ENCODE results near the gene SSH2.

The SSH2 gene

DNA sequence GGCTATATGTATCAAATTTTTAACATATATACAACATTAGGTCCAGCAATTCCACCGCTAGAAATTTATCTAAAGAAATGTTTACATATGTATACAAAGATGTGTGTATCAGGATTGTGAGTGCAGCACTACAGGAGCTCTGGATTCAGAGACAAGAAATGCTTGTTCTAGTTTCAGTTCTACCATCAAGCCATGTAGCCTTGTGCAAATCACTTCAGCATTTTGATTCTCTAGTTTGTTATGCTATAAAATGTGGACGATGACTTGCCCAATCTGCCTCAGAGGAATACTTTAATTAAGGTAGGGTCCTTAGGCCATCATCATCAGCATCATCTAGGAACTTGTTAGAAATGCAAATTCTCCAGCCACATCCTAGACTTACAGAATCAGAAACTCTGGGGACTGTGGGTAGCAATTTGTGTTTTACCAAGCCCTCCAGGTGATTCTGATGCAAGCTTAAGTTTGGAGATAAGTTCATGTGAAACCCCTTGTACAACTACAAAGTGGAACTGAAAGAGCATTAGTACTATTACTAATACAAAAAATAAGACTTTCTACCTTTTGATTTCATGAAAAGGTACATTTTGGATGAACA, 176.1 kb downstream of the SSH2 start:
- Histone ChIP-seq H4K91ac (ENCODE audit: low read depth, low read length, poor library complexity) (no peak overlapping the region), H3K4me2 (ENCODE audit: insufficient read depth, low read length, poor library complexity, severe bottlenecking) (no peak overlapping the region), H4K8ac (ENCODE audit: low read depth, low read length) (no peak overlapping the region), H3K4me3 (ENCODE audit: low read length in 2 of 2) (no peak overlapping the region), H3K18ac (ENCODE audit: low read length) (no peak overlapping the region), H3K23ac (ENCODE audit: low read depth, low read length, poor library complexity) (no peak overlapping the region), H2BK120ac (ENCODE audit: low read depth, low read length) (no peak overlapping the region), H3K36me3 (replicated peaks in 1 of 2; ENCODE audit: control insufficient read depth in 2 of 2, insufficient read depth in 2 of 2, low read length in 2 of 2) (peaks cover 0 to 2% of the 10 kb centered on the region in 2 donors), H3K9ac (ENCODE audit: low read depth, low read length, poor library complexity) (no peak overlapping the region), H2AK5ac (ENCODE audit: low read depth, low read length) (no peak overlapping the region), H2BK5ac (ENCODE audit: low read length) (no peak overlapping the region), H3K4ac (ENCODE audit: low read length) (no peak overlapping the region), H2BK12ac (ENCODE audit: low read length) (no peak overlapping the region), H3K27ac (replicated peaks; ENCODE audit: low read length) (no peak overlapping the region), H3K14ac (ENCODE audit: low read length) (no peak overlapping the region), H3K9me3 (replicated peaks in 1 of 2; ENCODE audit: control insufficient read depth in 2 of 2, insufficient read depth in 1 of 2, low read depth in 1 of 2, low read length in 2 of 2) (no peaks in the 10 kb centered on the region), H2AFZ (ENCODE audit: low read length) (no peak overlapping the region), H3K27me3 (ENCODE audit: control insufficient read depth in 3 of 3, insufficient read depth in 3 of 3, low read depth in 1 of 3, low read length in 3 of 3) (no peaks in the 10 kb centered on the region), H3K79me1 (ENCODE audit: low read depth, low read length) (no peaks in the 10 kb centered on the region), H2BK15ac (ENCODE audit: low read length) (no peak overlapping the region), H3K4me1 (ENCODE audit: control insufficient read depth in 2 of 2, insufficient read depth in 1 of 2, low read depth in 1 of 2, low read length in 2 of 2) (no peaks in the 10 kb centered on the region)
- DNase-seq (ENCODE audit: low spot score): no peak
- WGBS, 2 donors (ENCODE audit: extremely low coverage in 2 of 2, insufficient read length in 2 of 2, insufficient replicate concordance in 1 of 2): no CpG with 5 or more reads among the region's 2 CpGs

DNA sequence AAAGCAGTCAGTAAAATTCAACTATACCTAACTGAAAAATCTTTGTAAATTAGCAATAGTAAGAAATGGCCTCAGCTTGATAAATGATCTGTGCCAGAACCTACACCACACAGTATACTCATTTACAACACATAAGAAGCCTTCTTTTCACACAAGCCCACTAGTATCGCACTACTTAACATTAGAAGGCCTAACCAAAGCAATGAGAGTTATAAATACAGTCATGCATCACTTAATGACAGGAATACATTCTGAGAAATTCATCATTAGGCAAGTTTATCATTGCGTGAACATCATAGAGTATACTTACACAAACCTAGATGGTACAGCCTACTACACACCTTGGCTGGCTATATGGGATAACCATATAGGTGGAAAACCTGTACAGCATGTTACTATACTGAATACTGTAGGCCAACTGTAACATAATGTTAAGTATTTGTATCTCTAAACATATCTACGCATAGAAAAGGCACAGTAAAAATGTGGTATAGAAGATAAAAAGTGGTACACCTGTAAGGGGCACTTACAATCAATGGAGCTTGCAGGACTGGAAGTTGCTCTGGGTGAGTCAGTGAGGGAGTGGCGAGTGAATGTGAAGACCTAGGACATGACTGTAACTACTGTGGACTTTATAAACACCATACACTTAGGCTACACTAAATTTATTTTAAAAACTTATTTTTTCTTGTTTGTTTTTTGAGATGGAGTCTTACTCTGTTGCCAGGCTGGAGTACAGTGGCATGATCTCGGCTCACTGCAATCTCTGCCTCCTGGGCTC, 180.8 kb downstream of the SSH2 start:
- Histone ChIP-seq H2BK12ac (ENCODE audit: low read length) (no peak overlapping the region), H3K4ac (ENCODE audit: low read length) (no peak overlapping the region), H2BK5ac (ENCODE audit: low read length) (no peak overlapping the region), H3K14ac (ENCODE audit: low read length) (no peak overlapping the region), H2BK120ac (ENCODE audit: low read depth, low read length) (no peak overlapping the region), H3K9ac (ENCODE audit: low read depth, low read length, poor library complexity) (no peak overlapping the region), H3K79me1 (ENCODE audit: low read depth, low read length) (no peaks in the 10 kb centered on the region), H3K4me3 (ENCODE audit: low read length in 2 of 2) (no peak overlapping the region), H3K18ac (ENCODE audit: low read length) (no peak overlapping the region), H2AK5ac (ENCODE audit: low read depth, low read length) (no peak overlapping the region), H3K4me1 (ENCODE audit: control insufficient read depth in 2 of 2, insufficient read depth in 1 of 2, low read depth in 1 of 2, low read length in 2 of 2) (peaks cover 0 to 1% of the 10 kb centered on the region in 2 donors), H2BK15ac (ENCODE audit: low read length) (no peak overlapping the region), H3K27ac (replicated peaks; ENCODE audit: low read length) (no peak overlapping the region), H3K9me3 (replicated peaks in 1 of 2; ENCODE audit: control insufficient read depth in 2 of 2, insufficient read depth in 1 of 2, low read depth in 1 of 2, low read length in 2 of 2) (no peaks in the 10 kb centered on the region), H2AFZ (ENCODE audit: low read length) (no peak overlapping the region), H4K91ac (ENCODE audit: low read depth, low read length, poor library complexity) (no peak overlapping the region), H4K8ac (ENCODE audit: low read depth, low read length) (no peak overlapping the region), H3K27me3 (ENCODE audit: control insufficient read depth in 3 of 3, insufficient read depth in 3 of 3, low read depth in 1 of 3, low read length in 3 of 3) (no peaks in the 10 kb centered on the region), H3K23ac (ENCODE audit: low read depth, low read length, poor library complexity) (no peak overlapping the region), H3K4me2 (ENCODE audit: insufficient read depth, low read length, poor library complexity, severe bottlenecking) (no peak overlapping the region), H3K36me3 (replicated peaks in 1 of 2; ENCODE audit: control insufficient read depth in 2 of 2, insufficient read depth in 2 of 2, low read length in 2 of 2) (peaks cover 0 to 2% of the 10 kb centered on the region in 2 donors)
- WGBS, 2 donors (ENCODE audit: extremely low coverage in 2 of 2, insufficient read length in 2 of 2, insufficient replicate concordance in 1 of 2): no CpG with 5 or more reads among the region's 5 CpGs
- DNase-seq (ENCODE audit: low spot score): no peak

DNA sequence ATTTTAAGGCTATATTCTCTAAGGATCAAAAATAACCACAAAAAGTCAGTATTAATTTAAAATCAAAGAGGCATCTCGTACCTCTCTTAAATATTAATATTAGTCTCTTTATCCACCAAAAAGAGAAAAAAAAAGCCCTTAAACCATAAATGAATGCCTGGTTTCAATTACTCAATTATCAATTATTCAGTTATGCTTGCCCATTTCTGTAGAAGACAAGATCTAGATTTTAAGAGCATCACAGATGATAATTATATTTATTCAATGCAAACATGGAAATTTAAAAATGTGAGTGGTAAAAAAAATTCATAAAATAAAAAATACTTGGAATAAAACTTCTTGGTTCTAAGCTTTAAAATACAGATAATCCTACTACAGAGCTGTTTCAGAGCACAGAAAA, 181.6 kb downstream of the SSH2 start:
- no CpG with 5 or more reads among the region's 1 CpG for WGBS, 2 donors (ENCODE audit: extremely low coverage in 2 of 2, insufficient read length in 2 of 2, insufficient replicate concordance in 1 of 2)
- H3K4me2 ChIP-seq (ENCODE audit: insufficient read depth, low read length, poor library complexity, severe bottlenecking): no peak overlapping the region

DNA sequence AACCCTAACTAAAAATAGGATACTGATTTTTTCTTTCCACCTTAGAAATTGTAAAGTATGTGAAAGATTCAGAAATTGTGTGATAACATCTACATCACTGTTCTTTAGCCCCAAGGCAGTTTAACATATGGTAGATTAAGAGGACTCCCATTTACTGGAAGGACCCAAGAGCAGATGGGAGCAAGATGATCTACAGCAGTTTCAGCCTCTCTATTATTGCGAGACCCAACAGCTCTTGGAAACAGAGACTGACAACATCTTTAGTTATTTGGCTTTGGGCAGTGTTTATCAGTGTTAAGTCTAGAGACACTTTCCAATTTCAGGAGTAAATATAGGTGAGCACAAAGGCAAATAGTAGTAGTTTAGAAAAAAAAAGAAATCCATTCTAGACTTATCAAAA, 182.4 kb downstream of the SSH2 start:
- no peaks in the 10 kb centered on the region for H3K36me3 ChIP-seq (replicated peaks in 1 of 2; ENCODE audit: control insufficient read depth in 2 of 2, insufficient read depth in 2 of 2, low read length in 2 of 2)
- H3K79me1 ChIP-seq (ENCODE audit: low read depth, low read length): no peaks in the 10 kb centered on the region
- H3K9me3 ChIP-seq (replicated peaks in 1 of 2; ENCODE audit: control insufficient read depth in 2 of 2, insufficient read depth in 1 of 2, low read depth in 1 of 2, low read length in 2 of 2): no peaks in the 10 kb centered on the region
- no peak overlapping the region for H2AFZ ChIP-seq (ENCODE audit: low read length)
- H3K4ac ChIP-seq (ENCODE audit: low read length): no peak overlapping the region
- no peak overlapping the region for H3K9ac ChIP-seq (ENCODE audit: low read depth, low read length, poor library complexity)
- no peak overlapping the region for H3K14ac ChIP-seq (ENCODE audit: low read length)
- no peak for DNase-seq (ENCODE audit: low spot score)
- no peak overlapping the region for H3K4me2 ChIP-seq (ENCODE audit: insufficient read depth, low read length, poor library complexity, severe bottlenecking)
- H2BK120ac ChIP-seq (ENCODE audit: low read depth, low read length): no peak overlapping the region
- H3K4me3 ChIP-seq (ENCODE audit: low read length in 2 of 2): no peak overlapping the region
- H3K4me1 ChIP-seq (ENCODE audit: control insufficient read depth in 2 of 2, insufficient read depth in 1 of 2, low read depth in 1 of 2, low read length in 2 of 2): peaks cover 0 to 5% of the 10 kb centered on the region in 2 donors
- no peak overlapping the region for H4K91ac ChIP-seq (ENCODE audit: low read depth, low read length, poor library complexity)
- no peak overlapping the region for H2AK5ac ChIP-seq (ENCODE audit: low read depth, low read length)
- no peak overlapping the region for H2BK15ac ChIP-seq (ENCODE audit: low read length)
- H3K27ac ChIP-seq (replicated peaks; ENCODE audit: low read length): no peak overlapping the region
- no CpG with 5 or more reads among the region's 1 CpG for WGBS, 2 donors (ENCODE audit: extremely low coverage in 2 of 2, insufficient read length in 2 of 2, insufficient replicate concordance in 1 of 2)
- no peak overlapping the region for H3K23ac ChIP-seq (ENCODE audit: low read depth, low read length, poor library complexity)
- no peak overlapping the region for H2BK5ac ChIP-seq (ENCODE audit: low read length)
- no peaks in the 10 kb centered on the region for H3K27me3 ChIP-seq (ENCODE audit: control insufficient read depth in 3 of 3, insufficient read depth in 3 of 3, low read depth in 1 of 3, low read length in 3 of 3)
- no peak overlapping the region for H2BK12ac ChIP-seq (ENCODE audit: low read length)
- H4K8ac ChIP-seq (ENCODE audit: low read depth, low read length): no peak overlapping the region
- H3K18ac ChIP-seq (ENCODE audit: low read length): no peak overlapping the region

More for the DNA sequence above, 181.6 kb downstream of the SSH2 start:
- no peak overlapping the region for H3K14ac ChIP-seq (ENCODE audit: low read length)
- H2BK15ac ChIP-seq (ENCODE audit: low read length): no peak overlapping the region
- H3K4me3 ChIP-seq (ENCODE audit: low read length in 2 of 2): no peak overlapping the region
- H2AK5ac ChIP-seq (ENCODE audit: low read depth, low read length): no peak overlapping the region
- DNase-seq (ENCODE audit: low spot score): no peak
- H2BK12ac ChIP-seq (ENCODE audit: low read length): no peak overlapping the region
- peaks cover 0 to 2% of the 10 kb centered on the region in 2 donors for H3K36me3 ChIP-seq (replicated peaks in 1 of 2; ENCODE audit: control insufficient read depth in 2 of 2, insufficient read depth in 2 of 2, low read length in 2 of 2)
- H3K4ac ChIP-seq (ENCODE audit: low read length): no peak overlapping the region
- peaks cover 0 to 5% of the 10 kb centered on the region in 2 donors for H3K4me1 ChIP-seq (ENCODE audit: control insufficient read depth in 2 of 2, insufficient read depth in 1 of 2, low read depth in 1 of 2, low read length in 2 of 2)
- no peak overlapping the region for H4K8ac ChIP-seq (ENCODE audit: low read depth, low read length)
- no peak overlapping the region for H3K27ac ChIP-seq (replicated peaks; ENCODE audit: low read length)
- H3K23ac ChIP-seq (ENCODE audit: low read depth, low read length, poor library complexity): no peak overlapping the region
- H2BK120ac ChIP-seq (ENCODE audit: low read depth, low read length): no peak overlapping the region
- no peak overlapping the region for H3K18ac ChIP-seq (ENCODE audit: low read length)
- no peak overlapping the region for H2AFZ ChIP-seq (ENCODE audit: low read length)
- H3K79me1 ChIP-seq (ENCODE audit: low read depth, low read length): no peaks in the 10 kb centered on the region
- H2BK5ac ChIP-seq (ENCODE audit: low read length): no peak overlapping the region
- no peaks in the 10 kb centered on the region for H3K9me3 ChIP-seq (replicated peaks in 1 of 2; ENCODE audit: control insufficient read depth in 2 of 2, insufficient read depth in 1 of 2, low read depth in 1 of 2, low read length in 2 of 2)
- H4K91ac ChIP-seq (ENCODE audit: low read depth, low read length, poor library complexity): no peak overlapping the region
- H3K9ac ChIP-seq (ENCODE audit: low read depth, low read length, poor library complexity): no peak overlapping the region
- no peaks in the 10 kb centered on the region for H3K27me3 ChIP-seq (ENCODE audit: control insufficient read depth in 3 of 3, insufficient read depth in 3 of 3, low read depth in 1 of 3, low read length in 3 of 3)
